HG03432 (cell line): ENCODE results near the gene PGAP3.
"Not testable (repeated sequence)": the region's sequence is repeated elsewhere in the genome, so short reads cannot be mapped to it uniquely, and the experiment has no call there.

Experiments used
- ATAC-seq: cut with Tn5 transposase; IDR thresholded peaks from one replicate; pipeline ENCODE4 v1.9.1; 2021; ENCODE audit warnings: mild to moderate bottlenecking, moderate library complexity; ENCODE audit not compliant: unreplicated experiment

The PGAP3 gene

GRCh38 chr17:39687546-39688474 lies at the start of gene PGAP3:
Gene PGAP3, minus strand, starts transcription at chr17:39688057. Its CDS starts 43 bp downstream, at chr17:39688014.
- ATAC-seq = peak; percentile 88

DNA sequence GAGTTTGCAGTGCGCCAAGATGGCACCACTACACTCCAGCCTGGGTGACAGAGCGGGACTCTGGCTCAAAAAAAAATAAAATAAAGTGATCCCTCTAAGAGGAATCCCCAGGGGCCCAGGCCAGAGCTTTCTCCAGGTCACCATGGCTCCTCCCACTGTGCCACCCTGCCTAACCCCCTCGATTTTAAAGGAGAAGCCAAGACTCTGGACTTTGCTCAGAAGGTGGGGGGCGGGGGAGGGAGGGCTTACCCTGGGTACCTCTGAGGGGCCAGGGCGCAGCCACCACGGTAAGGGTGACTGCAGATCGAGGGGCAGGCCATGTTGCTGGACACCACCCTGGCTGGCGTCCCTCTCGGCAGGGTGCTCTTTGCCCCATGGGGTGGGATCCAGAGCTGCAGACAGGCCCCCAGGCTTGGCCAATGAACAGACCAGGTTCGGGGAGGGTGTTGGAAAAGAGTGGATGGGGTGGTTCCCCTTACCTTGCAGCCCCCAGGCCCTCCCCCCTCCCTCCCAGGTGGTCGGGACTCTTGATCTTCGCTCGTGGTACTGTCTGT lies 49.4 kb upstream of the PGAP3 start:
- ATAC-seq = no peak

DNA sequence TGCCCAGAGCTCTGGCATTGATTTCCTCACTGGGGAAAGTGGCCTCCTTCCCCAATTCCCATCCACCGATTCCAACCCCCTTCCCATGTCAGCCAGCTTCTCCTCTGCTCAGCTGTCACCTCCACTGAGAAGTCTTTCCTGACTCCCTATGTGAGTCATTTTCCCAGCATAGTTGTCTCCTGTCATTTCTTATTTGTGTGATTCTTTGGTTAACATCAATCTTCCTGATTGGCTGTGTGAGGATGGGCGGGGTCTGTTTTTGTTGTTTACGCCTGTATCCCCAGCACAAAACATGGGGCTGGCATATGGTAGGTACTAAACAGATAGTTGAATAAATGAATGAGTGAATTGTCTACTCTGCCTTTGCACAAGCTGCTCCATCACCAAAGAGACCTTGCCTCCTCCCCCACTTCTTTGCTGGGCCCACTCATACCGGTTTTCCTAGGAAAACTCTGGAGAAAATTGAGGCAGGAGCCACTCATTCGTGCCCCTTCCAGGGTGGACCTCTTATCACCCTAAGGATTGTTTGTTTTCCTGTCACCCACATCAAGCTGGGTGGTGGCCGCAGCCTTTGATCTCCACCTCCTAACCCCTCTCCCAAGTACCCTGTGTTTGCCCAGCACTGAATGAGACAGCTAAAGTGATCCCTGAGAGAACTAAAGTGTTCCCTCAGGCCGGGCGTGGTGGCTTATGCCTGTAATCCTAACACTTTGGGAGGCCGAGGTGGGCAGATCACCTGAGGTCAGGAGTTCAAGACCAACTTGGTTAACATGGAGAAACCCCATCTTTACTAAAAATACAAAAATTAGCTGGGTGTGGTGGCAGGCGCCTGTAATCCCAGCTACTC lies 48.7 kb upstream of the PGAP3 start:
- ATAC-seq = no peak

- ATAC-seq = no peak
Observed at GRCh38 chr17:39735882-39736281, 48.0 kb upstream of the PGAP3 start.

DNA sequence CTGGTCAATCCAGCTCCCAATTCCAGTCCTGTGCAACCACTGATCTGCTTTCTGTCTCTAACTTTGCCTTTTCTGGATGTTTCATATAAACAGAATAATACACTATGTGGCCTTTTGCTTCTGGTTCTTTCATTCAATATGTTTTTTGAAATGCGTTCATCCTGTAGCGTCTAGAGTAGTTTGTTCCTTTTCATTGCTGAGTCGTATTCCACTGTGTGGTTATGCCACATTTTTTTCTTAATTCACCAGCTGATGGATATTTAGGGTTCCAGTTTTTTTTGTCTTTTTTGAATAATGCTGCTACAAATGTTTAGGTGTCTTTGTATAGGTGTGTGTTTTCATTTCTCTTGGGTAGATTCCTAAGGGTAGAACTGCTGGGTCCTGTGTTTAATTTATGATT lies 44.7 kb upstream of the PGAP3 start:
- no peak for ATAC-seq

- ATAC-seq = peak; percentile 92
Observed at GRCh38 chr17:39730095-39730921, 42.5 kb upstream of the PGAP3 start, which contains the start of gene MIEN1. Gene MIEN1, minus strand, starts transcription at chr17:39730532. Its CDS starts 37 bp downstream, at chr17:39730495.

GRCh38 chr17:39729280-39729851 lies 41.5 kb upstream of the PGAP3 start:
- ATAC-seq = no peak

GRCh38 chr17:39727556-39727955 lies 39.7 kb upstream of the PGAP3 start:
- no peak for ATAC-seq

DNA sequence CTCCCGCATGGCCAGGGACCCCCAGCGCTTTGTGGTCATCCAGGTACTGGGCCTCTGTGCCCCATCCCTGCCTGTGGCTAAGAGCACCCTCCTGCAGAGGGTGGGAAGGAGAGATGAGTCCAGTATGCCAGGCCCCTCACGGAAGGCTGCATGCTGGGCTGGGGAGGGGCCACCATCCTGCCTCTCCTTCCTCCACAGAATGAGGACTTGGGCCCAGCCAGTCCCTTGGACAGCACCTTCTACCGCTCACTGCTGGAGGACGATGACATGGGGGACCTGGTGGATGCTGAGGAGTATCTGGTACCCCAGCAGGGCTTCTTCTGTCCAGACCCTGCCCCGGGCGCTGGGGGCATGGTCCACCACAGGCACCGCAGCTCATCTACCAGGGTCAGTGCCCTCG lies 38.8 kb upstream of the PGAP3 start:
- ATAC-seq = no peak

GRCh38 chr17:39725923-39726322 lies 38.1 kb upstream of the PGAP3 start:
- ATAC-seq = not testable (repeated sequence)

DNA sequence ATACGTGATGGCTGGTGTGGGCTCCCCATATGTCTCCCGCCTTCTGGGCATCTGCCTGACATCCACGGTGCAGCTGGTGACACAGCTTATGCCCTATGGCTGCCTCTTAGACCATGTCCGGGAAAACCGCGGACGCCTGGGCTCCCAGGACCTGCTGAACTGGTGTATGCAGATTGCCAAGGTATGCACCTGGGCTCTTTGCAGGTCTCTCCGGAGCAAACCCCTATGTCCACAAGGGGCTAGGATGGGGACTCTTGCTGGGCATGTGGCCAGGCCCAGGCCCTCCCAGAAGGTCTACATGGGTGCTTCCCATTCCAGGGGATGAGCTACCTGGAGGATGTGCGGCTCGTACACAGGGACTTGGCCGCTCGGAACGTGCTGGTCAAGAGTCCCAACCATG lies 36.9 kb upstream of the PGAP3 start:
- ATAC-seq = no peak

- ATAC-seq = no peak
Observed at GRCh38 chr17:39722965-39723848, 35.4 kb upstream of the PGAP3 start.

GRCh38 chr17:39722104-39722503 lies 34.2 kb upstream of the PGAP3 start:
- no peak for ATAC-seq

- ATAC-seq = no peak
Observed at GRCh38 chr17:39719563-39720355, 31.9 kb upstream of the PGAP3 start.

DNA sequence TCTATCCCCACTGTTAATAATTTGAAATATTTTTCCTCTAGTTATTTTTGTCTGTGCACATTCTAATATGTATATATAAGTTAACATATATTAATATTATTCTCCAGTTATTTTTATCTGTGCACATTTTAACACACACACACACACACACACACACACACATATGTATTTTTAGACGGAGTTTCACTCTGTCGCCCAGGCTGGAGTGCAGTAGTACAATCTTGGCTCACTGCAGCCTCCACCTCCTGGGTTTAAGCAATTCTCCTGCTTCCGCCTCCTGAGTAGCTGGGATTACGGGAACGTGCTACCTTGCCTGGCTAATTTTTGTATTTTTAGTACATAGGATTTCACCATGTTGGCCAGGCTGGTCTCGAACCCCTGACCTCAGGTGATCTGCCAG lies 29.8 kb upstream of the PGAP3 start:
- no peak for ATAC-seq

- no peak for ATAC-seq
Observed at GRCh38 chr17:39716879-39717536, 29.2 kb upstream of the PGAP3 start.

DNA sequence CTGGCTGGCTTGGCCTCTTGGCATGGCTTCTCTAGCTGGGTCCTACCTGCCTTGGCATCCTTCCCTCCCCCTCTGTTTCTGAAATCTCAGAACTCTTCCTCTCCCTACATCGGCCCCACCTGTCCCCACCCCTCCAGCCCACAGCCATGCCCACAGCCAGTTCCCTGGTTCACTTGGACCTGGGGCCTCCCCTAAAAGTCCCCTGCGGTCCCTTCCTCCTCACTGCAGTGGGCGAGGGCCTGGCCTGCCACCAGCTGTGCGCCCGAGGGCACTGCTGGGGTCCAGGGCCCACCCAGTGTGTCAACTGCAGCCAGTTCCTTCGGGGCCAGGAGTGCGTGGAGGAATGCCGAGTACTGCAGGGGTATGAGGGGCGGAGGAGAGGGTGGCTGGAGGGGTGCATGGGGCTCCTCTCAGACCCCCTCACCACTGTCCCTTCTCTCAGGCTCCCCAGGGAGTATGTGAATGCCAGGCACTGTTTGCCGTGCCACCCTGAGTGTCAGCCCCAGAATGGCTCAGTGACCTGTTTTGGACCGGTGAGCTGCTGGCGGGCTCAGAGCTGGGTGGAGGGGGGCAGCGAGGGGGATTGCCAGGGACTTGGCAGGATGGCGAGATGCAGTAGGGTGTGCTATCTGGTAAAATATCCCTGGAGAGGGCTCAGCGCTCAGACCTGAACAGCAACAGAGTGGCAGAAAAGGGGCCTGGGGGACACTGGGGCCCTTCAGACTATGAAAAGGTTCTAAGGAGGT lies 28.4 kb upstream of the PGAP3 start:
- no peak for ATAC-seq
